ENCODE data around the gene PPFIA1. TPM values are rescaled to one million over a fixed set of nuclear protein-coding genes. Genes with fewer than 3 reads are reported as not detected.

Gene PPFIA1
- total and polyA plus RNA-seq, 10 of the 15 experiments (the other 5 are each of a cell fraction or from before 2014, with no cell fraction given) = 5.2 to 26.2 (median 15.8) TPM

- Histone ChIP-seq H3K36me3 (ENCODE audit: control insufficient read depth in 2 of 2, insufficient read depth in 2 of 2, low read length in 1 of 2) (no peaks in the 10 kb centered on the region), H3K27me3 (replicated peaks in 1 of 2; ENCODE audit: control insufficient read depth in 2 of 2, insufficient read depth in 2 of 2, low read length in 1 of 2) (no peaks in the 10 kb centered on the region; a peak in 2 of 4 replicates), H3K9ac (ENCODE audit: control insufficient read depth, insufficient read depth, low read length) (no peak overlapping the region), H3K9me3 (replicated peaks; ENCODE audit: control insufficient read depth, insufficient read depth, low read length) (no peaks in the 10 kb centered on the region; the same call in 2 of the 3 replicates), H4K20me1 (ENCODE audit: control insufficient read depth, insufficient read depth) (no peaks in the 10 kb centered on the region; the same call in 1 of the 2 replicates), H2AFZ (ENCODE audit: control insufficient read depth, low read depth, low read length) (no peak overlapping the region), H3K4me1 (ENCODE audit: control insufficient read depth, insufficient read depth, low read length) (no peaks in the 10 kb centered on the region), H3K79me2 (ENCODE audit: control insufficient read depth, insufficient read depth, low read length) (no peaks in the 10 kb centered on the region), H3K4me2 (ENCODE audit: control insufficient read depth, insufficient read depth) (no peak overlapping the region), H3K4me3 (no peak overlapping the region), H3K27ac (ENCODE audit: control insufficient read depth, insufficient read depth) (no peak overlapping the region)
- FAIRE-seq (no peak), ATAC-seq (no peak), DNase-seq (ENCODE audit: low read depth, low spot score) (no peak)
- SMC1A ChIA-PET (ENCODE audit: uncharacterized antibody, unreplicated experiment) = no interaction called here
- CTCF ChIA-PET = no interaction called here
- RAD21 ChIA-PET (ENCODE audit: unreplicated experiment) = no interaction called here
- BruUV-seq (replicated peaks) = no TSS peak
- no peak for TF ChIP-seq SMAD1 (IDR thresholded peaks at IDR 0.05; ENCODE audit: low read depth, partially characterized antibody)
- no peak for TF ChIP-seq CBX3 (IDR thresholded peaks at IDR 0.05; ENCODE audit: borderline replicate concordance, low read depth)
- no peak for TF ChIP-seq LARP7 (IDR thresholded peaks at IDR 0.05)
- no peak for TF ChIP-seq IKZF1 (conservative IDR thresholded peaks at IDR 0.05)
- no peak for TF ChIP-seq IRF4 (IDR thresholded peaks at IDR 0.05; ENCODE audit: low read depth, low read length)
- TF ChIP-seq ZBTB40 (IDR thresholded peaks at IDR 0.05; ENCODE audit: borderline replicate concordance) = no peak
- TF ChIP-seq RCOR1 (conservative IDR thresholded peaks at IDR 0.05; ENCODE audit: low read depth, low read length) = no peak
- TF ChIP-seq DPF2 (IDR thresholded peaks at IDR 0.05) = no peak
- no peak for TF ChIP-seq SMARCA5 (IDR thresholded peaks at IDR 0.05)
- no peak for TF ChIP-seq CBX5 (IDR thresholded peaks at IDR 0.05; ENCODE audit: low read depth)
- no peak for TF ChIP-seq BMI1 (IDR thresholded peaks at IDR 0.05; ENCODE audit: borderline replicate concordance)
- TF ChIP-seq ZZZ3 (IDR thresholded peaks at IDR 0.05; ENCODE audit: control insufficient read depth, insufficient read length, low read depth) = no peak
- TF ChIP-seq FOS (IDR thresholded peaks at IDR 0.05; ENCODE audit: borderline replicate concordance, extremely low read depth, insufficient read length) = no peak
- TF ChIP-seq ASH2L (IDR thresholded peaks at IDR 0.05; ENCODE audit: borderline replicate concordance, low read depth) = no peak
- no peak for TF ChIP-seq YY1 (IDR thresholded peaks at IDR 0.05; ENCODE audit: low read depth, low read length)
- in situ Hi-C loops (cut with MboI) (no loop called here), intact Hi-C loops (cut with micrococcal nuclease; ENCODE audit: unreplicated experiment) (no loop called here)
- 22% methylated on average over 8 of the region's 8 CpGs for WGBS (ENCODE audit: insufficient coverage, insufficient replicate concordance, low lambda C conversion rate, missing lambda C conversion rate)
- POLR2A ChIA-PET = no interaction called here
Observed at GRCh38 chr11:70247042-70247709, 23.3 kb upstream of the PPFIA1 start.

Data from GM12878 (cell line).